ENCODE results near the gene RBMS3. TPM values are rescaled to one million over a fixed set of nuclear protein-coding genes. Genes with fewer than 3 reads are reported as not detected.

Gene RBMS3
- total RNA-seq, 1 donor from 2014 or later = 22.6 TPM

DNA sequence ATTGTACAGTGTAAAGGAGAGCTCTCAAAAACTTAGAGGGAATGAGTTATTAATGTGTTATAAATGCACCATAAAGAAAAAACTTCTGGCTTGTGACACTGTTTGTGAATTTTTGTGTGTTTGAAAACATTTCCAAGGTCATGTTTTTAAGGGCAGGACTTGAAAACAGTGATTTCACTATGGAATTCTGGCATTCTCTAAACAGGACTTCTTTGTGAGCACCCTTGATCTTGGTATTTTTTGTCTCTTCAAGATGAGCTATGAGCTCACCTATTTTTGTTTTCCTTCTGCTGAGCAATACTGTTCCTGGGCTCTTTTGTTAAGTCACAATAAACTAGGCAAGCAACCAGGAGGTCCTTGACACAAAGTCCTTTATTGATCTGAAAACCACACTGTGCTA lies 284.4 kb downstream of the RBMS3 start:
- no peak for DNase-seq (ENCODE audit: low read depth in 2 of 2)

DNA sequence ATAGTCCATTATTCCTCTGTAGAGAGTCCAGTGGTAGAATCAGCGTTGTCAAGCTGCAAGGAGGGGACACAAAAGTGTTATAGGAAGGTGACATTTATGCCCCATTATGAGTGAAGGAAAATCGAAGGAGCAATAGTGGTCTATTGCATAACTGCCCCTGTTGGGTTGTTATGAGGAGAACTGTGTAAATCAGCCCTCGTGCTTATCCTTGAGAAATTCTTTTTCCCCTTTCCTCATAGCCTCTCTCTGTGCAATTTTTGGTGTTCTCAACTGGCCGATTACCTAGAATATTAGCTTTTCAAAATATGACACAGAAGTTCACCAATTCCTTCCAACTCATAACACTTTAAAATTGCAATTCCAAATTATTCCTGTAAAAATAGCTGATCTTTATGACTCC lies 286.6 kb downstream of the RBMS3 start:
- no peak for DNase-seq (ENCODE audit: low read depth in 2 of 2)

DNA sequence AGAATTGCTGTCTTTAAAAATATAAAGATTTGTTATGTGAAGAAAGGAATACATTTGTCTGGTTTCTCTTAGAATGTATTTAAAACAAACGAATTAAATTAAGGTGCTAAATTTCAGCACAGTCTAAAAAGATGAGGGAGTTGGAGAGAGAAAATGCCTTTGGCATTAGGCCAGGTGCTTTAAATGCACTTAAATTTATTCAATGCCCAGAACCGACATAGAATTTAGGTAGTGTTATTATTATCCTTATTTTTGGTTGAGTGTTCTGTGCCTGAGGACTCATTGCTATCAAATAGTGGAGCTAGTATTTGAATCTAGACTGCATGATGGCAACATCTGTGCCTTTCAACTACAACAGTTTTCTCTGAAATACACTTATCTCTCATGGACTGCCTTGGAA lies 287.5 kb downstream of the RBMS3 start:
- no peak for DNase-seq (ENCODE audit: low read depth in 2 of 2)

DNA sequence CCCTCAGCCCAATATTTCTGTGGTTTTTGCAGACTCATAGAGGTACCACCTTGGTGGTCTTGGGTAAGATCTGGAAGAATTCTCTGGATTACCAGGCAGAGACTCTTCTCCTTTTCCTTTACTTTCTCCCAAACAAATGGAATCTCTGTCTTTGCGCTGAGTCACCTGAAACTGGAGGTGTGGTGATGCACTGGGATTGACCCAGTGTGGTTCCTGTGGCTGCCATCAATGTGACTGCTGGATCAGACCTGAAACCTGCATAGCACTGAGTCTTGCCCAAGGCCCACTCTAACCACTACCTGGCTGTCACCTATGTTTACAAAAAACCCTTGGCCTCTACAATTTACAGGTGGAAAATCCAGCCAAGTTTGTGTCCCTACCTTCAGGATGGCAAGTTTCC lies 295.3 kb downstream of the RBMS3 start:
- DNase-seq (ENCODE audit: low read depth in 2 of 2) = no peak

DNA sequence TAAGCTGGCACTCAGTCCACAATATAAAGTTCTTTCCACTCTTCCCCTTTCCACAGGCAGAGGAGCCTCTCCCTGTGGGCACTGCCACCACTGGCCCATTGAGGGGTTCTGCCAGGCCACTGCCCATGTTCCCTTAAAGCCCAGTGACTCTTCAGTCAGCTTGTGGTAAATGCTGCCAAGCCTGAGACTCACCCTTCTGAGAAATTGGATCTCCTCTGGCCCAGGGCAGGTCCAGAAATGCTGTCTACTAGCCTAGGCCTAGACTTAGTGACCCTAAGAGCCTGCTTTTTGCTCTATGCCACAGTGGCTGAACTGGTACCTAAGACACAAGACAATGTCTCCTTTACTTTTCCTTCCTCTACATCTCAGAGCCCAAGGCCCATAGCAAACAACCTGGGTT lies 295.8 kb downstream of the RBMS3 start:
- no peak for DNase-seq (ENCODE audit: low read depth in 2 of 2)

DNA sequence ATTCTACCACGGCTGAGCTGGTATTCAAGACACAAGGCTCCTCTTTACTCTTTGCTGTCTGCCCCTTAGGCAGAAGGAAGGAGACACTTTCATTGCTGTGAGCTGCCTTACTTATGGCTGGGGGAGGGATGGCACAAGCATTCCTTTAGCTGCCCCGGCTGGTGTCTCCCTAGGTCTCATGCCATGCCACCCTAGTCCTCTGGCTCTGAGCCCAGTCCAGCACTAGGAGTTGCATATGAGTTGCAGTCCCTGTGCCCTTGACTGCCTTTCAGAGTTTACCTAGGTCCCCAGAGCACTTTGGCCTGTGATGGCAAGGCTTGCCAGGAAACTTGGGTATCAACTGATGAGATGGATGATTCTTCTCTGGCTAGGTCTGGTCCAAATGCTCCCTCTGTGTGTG lies 296.4 kb downstream of the RBMS3 start:
- no peak for DNase-seq (ENCODE audit: low read depth in 2 of 2)

DNA sequence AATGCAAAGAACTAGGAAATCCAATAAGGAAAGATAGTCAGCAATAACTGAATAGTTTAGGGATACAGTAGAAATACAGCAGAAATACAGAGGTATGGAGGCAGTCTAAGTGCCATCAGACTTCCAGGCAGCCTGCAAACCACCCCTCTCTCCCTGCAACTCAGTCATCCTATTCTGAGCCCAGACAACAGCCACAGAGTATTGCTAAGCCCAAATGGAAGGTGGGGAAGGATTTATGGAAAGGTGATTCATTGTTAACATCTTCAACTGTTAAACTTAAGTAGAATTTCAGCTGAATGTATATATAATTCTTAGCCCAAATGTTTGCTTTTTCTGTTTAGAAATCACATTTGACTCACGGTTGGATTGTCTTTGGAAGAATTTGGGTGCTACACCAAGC lies 300.4 kb downstream of the RBMS3 start:
- no peak for DNase-seq (ENCODE audit: low read depth in 2 of 2)

DNA sequence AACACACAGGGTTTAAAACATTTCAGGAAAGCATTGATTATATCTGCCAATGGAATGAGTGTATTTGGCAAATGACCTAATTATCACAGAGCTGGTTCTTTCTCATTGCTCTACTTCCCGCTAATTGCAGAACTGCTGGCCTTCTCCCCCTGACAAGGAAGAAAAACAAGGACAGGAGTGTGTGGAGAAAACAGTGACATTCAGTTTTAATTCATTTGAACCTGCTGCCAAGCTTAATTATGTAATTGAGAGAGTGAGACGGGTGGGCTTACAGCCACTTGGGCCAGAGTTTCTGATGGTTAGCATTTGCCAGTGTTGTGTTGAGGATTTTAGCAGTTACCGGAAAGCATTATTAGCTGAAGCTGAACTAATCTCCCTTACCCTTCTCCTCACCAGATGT lies 301.4 kb downstream of the RBMS3 start:
- no peak for DNase-seq (ENCODE audit: low read depth in 2 of 2)

DNA sequence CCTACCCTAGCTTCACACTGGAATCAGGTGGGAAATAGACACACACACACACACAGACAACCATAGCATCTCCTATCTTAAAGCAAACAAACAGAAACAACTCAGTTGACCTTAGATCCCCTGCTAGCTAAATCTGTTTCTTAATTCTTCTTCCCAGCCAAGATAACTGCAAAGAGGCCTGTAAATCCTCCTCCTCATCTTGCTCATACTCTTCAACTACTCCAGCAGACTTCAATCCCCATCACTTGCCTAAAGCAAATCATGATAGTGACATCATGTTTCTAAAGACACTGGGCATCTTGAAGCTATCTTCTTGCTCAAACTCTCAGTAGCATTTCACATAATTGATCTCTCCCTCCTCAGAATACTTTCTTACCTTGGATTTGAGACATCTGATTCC lies 303.0 kb downstream of the RBMS3 start:
- DNase-seq (ENCODE audit: low read depth in 2 of 2) = no peak

DNA sequence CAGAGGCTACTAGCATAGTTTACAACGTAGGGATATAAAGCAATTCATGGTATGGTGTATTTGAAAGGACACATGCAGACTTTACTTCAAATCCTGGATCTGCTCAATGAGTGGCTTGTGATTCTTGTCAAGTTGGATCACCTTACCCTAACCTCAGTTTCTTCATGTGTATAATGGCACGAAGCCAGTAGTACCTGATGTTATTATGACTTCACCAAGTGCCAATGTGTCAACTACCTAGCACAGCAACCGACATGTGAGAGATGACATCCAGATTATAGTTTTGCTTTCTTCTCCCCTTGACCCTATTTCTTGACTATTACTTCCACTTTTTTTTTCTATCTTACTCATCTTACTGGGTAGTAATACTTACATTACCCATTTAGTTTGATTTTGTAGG lies 304.5 kb downstream of the RBMS3 start:
- DNase-seq (ENCODE audit: low read depth in 2 of 2) = no peak

DNA sequence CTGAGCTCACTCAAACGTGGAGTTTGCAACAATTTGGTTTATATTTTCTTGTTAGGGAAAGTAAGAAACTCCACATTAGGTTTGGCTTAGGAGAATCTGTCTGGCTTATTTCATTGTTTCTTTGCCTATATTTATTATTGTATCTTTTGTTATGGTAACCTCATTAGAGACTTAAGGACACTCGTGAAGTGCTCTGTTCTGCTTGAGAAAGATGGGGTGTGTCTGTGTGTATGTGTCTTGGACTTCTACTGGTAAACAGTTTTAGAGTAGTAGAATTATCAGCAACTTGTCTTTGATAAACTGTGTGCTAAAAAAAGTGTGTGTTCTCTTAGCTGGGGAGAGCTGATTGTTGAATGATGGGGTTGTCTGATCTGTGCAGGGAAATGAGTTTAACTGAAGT lies 306.5 kb downstream of the RBMS3 start:
- DNase-seq (ENCODE audit: low read depth in 2 of 2) = no peak

DNA sequence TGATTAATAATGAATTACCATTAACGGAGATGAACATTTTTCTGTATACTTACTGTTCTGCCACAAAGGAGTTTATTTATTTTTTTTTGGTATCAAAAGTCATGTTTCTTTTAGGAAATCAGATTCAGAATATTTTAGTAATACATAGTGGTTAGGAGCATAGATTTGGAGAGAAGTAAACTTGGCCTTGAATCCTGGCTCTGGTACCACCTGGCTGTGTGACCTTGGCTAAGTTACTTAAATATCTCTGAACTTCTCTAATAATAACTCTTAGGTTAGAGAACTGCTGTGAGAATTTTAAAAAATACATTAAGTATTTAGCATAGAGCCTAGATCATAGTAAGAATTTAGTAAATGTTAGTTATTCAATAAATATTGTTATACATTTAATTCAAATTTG lies 309.1 kb downstream of the RBMS3 start:
- DNase-seq (ENCODE audit: low read depth in 2 of 2) = no peak

DNA sequence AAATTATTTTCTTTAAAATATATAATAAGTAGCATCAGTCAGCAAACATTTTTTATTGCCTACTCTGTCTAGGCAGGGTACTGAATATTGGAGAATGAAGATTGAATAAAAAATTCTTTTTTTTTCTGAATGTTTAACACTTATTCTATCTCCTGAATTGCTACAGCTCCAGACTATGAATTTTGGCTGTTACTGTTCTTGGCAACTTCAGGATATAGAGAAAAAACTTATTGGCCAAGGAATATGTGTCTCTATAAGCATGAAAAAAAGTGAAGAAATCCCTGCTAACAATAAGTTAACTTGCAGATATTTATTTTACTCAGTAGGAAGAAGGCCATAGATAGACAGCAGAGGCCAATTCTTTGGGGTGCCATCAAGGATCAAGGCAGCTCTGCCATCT lies 309.6 kb downstream of the RBMS3 start:
- DNase-seq (ENCODE audit: low read depth in 2 of 2) = no peak

DNA sequence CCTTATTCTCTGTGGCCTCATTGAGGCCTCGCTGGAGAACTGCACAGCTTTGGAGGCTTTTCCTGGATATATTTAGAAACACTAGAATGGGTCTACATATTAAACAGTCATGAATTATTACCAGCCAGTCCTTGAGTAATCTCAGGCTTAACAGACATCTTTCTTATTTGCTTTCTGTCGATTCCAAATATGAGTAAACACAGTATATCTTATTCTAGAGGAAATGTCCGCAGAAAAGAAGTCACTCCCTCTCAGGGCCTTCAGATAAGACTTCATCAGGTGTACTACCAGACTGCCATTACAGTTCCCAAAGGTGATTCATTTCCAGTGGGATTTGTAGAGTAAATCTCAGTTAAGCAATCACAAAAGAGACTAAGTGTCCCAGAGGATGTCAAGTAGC lies 310.7 kb downstream of the RBMS3 start:
- DNase-seq (ENCODE audit: low read depth in 2 of 2) = no peak

DNA sequence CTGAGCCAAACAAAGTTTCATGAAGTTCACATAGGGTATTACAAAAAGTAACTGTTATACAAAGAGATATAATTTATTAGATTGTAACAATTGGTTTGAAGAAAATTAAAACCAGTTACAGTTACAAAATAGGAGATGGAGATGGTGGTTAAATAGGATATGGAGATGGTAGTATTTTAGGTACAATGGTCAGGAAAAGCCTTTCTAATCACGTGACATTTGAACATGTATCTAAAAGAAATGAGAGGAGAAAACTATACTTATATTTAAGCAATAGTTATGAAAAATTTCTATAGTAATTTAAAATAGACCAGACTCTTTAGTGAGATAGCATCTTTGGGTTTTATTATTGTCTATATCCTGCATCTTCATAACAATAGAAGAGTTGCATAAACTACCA lies 312.9 kb downstream of the RBMS3 start:
- no peak for DNase-seq (ENCODE audit: low read depth in 2 of 2)

DNA sequence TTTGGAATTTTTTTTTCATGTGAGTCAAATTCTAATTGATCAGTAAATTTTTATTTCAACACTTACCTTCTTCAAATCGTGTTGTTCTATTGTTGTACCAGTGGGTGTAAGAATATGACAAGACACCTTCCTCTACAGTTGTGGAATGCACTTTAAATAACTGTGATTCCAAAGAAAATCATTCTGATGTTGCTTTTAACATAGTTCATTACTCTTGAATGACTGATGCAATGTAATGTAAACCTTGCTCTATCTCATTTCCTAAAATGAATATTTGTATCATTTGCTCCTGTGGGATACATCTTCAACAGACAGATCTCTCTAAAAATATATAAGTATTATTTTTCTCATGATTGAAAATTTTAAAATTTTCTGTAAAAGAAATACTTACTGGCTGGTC lies 313.4 kb downstream of the RBMS3 start:
- no peak for DNase-seq (ENCODE audit: low read depth in 2 of 2)

DNA sequence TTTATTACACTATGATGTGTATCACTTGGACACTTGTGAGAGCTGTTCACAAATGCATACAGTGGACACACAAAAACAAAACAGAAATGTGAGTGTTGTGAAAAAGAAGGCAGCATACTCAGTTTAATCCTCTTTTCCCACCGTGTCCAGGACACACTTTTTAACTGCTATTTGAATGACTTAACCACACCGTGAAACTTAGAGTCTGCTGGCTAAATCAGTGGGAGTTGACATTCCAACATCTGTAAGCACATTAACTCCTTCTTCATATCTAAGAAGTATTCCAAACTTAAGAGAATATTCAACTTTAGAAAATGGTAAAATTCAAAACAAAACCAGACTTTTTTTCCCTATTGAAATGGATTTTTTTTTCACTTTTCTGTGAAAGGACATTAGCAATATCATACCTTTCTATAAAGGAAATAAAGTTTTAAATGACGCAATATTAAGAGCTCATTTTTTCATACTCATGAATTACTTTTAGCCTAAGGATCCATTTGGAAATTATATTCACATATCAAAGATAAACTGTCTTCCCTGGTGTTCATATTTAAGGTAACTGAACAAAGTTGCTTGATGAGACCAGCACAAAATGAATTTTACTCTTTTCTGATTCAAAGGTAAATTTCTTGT lies 316.6 kb downstream of the RBMS3 start:
- peak in 1 of 2 donors; percentile 17 for DNase-seq (ENCODE audit: low read depth in 2 of 2)

DNA sequence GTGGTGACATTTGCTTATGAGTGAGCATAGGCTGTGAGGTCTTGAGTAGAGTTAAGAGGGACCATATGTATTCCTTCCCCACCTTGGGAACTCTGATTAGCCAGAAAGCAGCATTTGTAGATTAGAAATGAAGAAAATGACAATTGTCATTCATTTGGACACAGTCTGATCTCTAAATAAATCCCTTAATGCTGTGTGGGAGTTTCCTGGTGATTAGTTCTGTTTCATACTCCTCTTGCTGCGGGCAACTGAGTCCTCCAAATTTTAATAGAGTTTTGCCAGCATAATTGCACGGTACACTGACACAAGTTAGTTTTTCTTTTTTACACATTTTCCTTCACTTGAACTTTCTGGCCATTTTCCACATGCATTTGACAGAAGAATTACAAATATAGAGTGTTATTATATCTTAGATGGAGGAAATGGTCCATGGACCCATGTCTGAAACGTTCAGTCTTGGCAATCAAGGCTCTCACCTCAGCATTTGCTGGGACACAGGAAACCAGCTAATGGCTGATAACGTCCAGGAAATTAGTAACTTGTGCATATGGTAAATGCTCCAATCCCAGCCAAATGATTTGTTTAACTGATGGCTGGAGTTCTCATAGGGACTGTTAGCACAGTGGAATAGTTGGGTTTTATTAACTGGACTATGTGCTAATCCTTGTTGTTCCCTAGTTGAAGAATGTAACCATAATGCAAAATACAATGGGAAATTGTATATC lies 321.2 kb downstream of the RBMS3 start:
- DNase-seq (ENCODE audit: low read depth in 2 of 2) = peak; percentile 53 to 95

DNA sequence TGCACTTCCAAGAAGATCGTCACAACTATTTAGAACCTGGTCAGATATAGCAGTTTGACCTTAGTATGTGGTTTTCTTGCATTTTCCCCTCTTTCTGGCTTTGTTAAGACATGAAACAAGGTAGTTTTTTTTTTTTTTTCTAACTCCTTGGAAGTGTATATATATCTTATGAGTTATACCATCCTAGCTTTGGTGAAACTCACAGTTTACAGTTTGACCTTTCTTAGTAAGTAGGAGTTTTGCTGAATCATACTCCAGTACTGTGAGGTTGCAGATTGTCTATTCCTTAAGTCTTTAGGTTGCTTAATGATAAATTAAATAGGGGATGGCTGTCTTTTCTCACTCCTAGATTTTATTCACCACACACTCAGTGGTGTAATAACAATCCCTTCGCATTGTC lies 325.0 kb downstream of the RBMS3 start:
- DNase-seq (ENCODE audit: low read depth in 2 of 2) = peak in 1 of 2 donors; percentile 46

DNA sequence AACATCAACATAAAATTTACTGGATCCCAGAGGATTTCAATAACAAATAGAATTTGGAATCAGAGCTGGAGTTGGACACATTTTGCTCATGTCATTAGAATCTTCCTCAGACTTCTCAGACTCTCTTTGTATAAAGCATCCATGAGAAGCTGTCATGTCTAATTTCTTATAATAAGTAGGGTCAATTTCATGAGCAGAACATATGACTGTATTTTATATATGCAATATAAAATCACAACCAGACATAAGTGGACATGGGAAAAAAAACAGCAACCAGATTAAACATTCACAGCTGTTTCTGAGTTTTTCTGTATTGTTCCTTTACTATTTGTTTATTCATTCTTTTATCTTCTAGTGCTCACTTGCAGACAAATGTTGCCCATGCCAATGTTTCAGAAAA lies 325.5 kb downstream of the RBMS3 start:
- no peak for DNase-seq (ENCODE audit: low read depth in 2 of 2)

DNA sequence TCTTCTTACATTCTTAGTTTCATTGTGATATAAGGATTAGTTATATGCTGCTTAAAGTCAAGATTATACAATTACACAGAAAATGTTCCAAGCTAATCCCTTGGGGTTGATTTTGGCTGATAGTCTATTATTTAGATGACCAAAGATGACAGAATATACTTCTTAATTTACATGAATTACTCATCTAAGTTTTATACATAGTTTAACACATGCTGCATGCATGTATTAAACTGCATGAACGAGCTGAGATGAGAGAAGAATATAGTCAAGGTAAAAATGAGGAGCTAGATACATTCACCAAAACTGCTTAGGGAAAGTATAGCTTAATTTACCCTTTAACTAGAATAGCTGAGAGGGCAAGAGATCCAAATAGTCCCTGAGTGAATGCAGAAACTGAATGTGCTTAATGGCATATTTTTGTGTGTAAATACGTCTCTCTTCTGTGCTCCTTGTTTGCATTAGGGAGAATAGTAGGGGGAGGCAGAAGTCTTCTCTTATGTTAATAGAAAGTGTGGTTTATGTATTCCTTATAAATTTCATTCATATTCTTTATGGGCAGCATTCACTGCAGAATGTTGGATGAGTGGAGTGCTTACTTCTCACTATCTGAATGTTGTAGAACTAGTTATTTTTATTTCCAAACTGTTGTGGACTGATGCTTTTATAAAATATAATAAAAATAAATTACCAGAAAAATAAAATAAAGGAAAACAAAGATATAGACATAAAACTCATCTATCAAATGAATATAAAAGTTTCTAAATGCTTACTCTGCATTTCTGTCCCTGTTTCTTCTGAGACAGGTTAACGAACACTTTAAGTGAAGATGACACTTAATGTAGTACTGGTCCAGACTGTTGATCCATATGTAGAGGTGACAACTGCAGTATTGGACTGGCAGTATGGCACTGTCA lies 327.8 kb downstream of the RBMS3 start:
- DNase-seq (ENCODE audit: low read depth in 2 of 2) = no peak

DNA sequence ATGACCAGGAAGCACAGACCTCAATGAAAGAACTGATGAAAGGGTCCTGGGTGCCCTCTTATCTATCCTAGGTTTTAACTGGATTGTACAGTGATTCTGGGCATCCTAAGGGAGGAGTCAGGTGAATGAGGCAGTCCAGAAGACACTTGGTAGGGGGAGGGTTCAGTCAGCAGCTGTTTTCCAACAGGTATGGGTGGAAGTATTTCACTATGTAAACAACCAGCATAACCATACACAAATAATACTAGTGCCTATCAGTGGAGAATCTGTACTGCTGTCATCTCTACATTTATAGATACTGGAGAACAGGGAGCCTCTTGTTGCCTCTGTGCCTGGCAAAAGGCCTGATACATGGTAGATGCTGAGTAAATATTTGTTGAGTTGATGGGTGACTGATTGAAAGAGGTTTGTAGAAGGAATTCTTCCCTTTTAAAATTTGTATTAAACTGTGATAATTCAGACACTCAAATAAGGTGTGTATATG lies 328.5 kb downstream of the RBMS3 start:
- DNase-seq (ENCODE audit: low read depth in 2 of 2) = no peak

All from lung microvascular endothelial cell (primary cell).